ENCODE results near the gene VTI1B. TPM values are rescaled to one million over a fixed set of nuclear protein-coding genes. Genes with fewer than 3 reads are reported as not detected.
"Not testable (repeated sequence)": the region's sequence is repeated elsewhere in the genome, so short reads cannot be mapped to it uniquely, and the experiment has no call there.

VTI1B gene
- total and polyA plus RNA-seq, 2 experiments from 2014 or later = 55.0 to 115 TPM

- 84% methylated on average over 2 of the region's 2 CpGs for WGBS (ENCODE audit: low lambda C conversion rate, missing lambda C conversion rate)
Observed at GRCh38 chr14:67710209-67710608, 35.8 kb upstream of the VTI1B start.

GRCh38 chr14:67709796-67710195 is 35.4 kb upstream of the VTI1B start:
- H3K4me2 ChIP-seq; DNase-seq (ENCODE audit: low spot score): not testable (repeated sequence)
- WGBS (ENCODE audit: low lambda C conversion rate, missing lambda C conversion rate) = 58% methylated on average over 1 of the region's 1 CpG

More at GRCh38 chr14:67710209-67710608, 35.8 kb upstream of the VTI1B start:
- no peak overlapping the region for H3K4me3 ChIP-seq
- H3K27ac ChIP-seq = no peak overlapping the region
- H4K20me1 ChIP-seq (ENCODE audit: insufficient read depth, poor library complexity, severe bottlenecking) = no peaks in the 10 kb centered on the region
- DNase-seq (ENCODE audit: low spot score) = no peak
- H3K36me3 ChIP-seq (replicated peaks; ENCODE audit: insufficient read depth, low read depth) = no peaks in the 10 kb centered on the region
- H3K27me3 ChIP-seq = no peaks in the 10 kb centered on the region
- no peak overlapping the region for H3K4me2 ChIP-seq
- no peaks in the 10 kb centered on the region for H3K9me2 ChIP-seq (replicated peaks; ENCODE audit: insufficient read depth)
- H3K4me1 ChIP-seq (ENCODE audit: insufficient read depth) = peaks cover 5% of the 10 kb centered on the region
- no peaks in the 10 kb centered on the region for H3K79me2 ChIP-seq
- TF ChIP-seq EZH2phosphoT487 (IDR thresholded peaks at IDR 0.05; ENCODE audit: low read depth, severe bottlenecking, unreplicated experiment) = no peak
- no peak for TF ChIP-seq EZH2 (IDR thresholded peaks at IDR 0.05; ENCODE audit: borderline replicate concordance)
- TF ChIP-seq CTCF (IDR thresholded peaks at IDR 0.05; ENCODE audit: poor library complexity) = no peak
- H3K9me3 ChIP-seq (ENCODE audit: low read depth) = peaks cover 4% of the 10 kb centered on the region
- H2AFZ ChIP-seq = no peak overlapping the region

GRCh38 chr14:67709346-67709745 is 34.9 kb upstream of the VTI1B start:
- not testable (repeated sequence) for H3K9me2 ChIP-seq (replicated peaks; ENCODE audit: insufficient read depth); H2AFZ ChIP-seq; H3K27me3 ChIP-seq; H3K4me3 ChIP-seq; H3K27ac ChIP-seq; H3K79me2 ChIP-seq; H3K4me1 ChIP-seq (ENCODE audit: insufficient read depth); H3K9me3 ChIP-seq (ENCODE audit: low read depth); H3K4me2 ChIP-seq; H4K20me1 ChIP-seq (ENCODE audit: insufficient read depth, poor library complexity, severe bottlenecking); DNase-seq (ENCODE audit: low spot score); H3K36me3 ChIP-seq (replicated peaks; ENCODE audit: insufficient read depth, low read depth)

More at GRCh38 chr14:67709796-67710195, 35.4 kb upstream of the VTI1B start:
- not testable (repeated sequence) for H3K9me2 ChIP-seq (replicated peaks; ENCODE audit: insufficient read depth); H3K27me3 ChIP-seq; H3K4me1 ChIP-seq (ENCODE audit: insufficient read depth); H4K20me1 ChIP-seq (ENCODE audit: insufficient read depth, poor library complexity, severe bottlenecking); H3K79me2 ChIP-seq; H2AFZ ChIP-seq; H3K4me3 ChIP-seq; H3K27ac ChIP-seq; H3K9me3 ChIP-seq (ENCODE audit: low read depth); H3K36me3 ChIP-seq (replicated peaks; ENCODE audit: insufficient read depth, low read depth)

- Histone ChIP-seq H3K79me2 (no peaks in the 10 kb centered on the region), H4K20me1 (ENCODE audit: insufficient read depth, poor library complexity, severe bottlenecking) (no peaks in the 10 kb centered on the region), H3K36me3 (replicated peaks; ENCODE audit: insufficient read depth, low read depth) (no peaks in the 10 kb centered on the region), H3K27me3 (no peaks in the 10 kb centered on the region), H3K9me2 (replicated peaks; ENCODE audit: insufficient read depth) (no peaks in the 10 kb centered on the region), H3K9me3 (ENCODE audit: low read depth) (peaks cover under 1% of the 10 kb centered on the region), H3K27ac (no peak overlapping the region), H3K4me2 (no peak overlapping the region), H3K4me3 (no peak overlapping the region), H2AFZ (no peak overlapping the region), H3K4me1 (ENCODE audit: insufficient read depth) (peaks cover 5% of the 10 kb centered on the region)
- no peak for DNase-seq (ENCODE audit: low spot score)
- no peak for TF ChIP-seq CTCF (IDR thresholded peaks at IDR 0.05; ENCODE audit: poor library complexity)
- TF ChIP-seq EZH2phosphoT487 (IDR thresholded peaks at IDR 0.05; ENCODE audit: low read depth, severe bottlenecking, unreplicated experiment) = no peak
- no peak for TF ChIP-seq EZH2 (IDR thresholded peaks at IDR 0.05; ENCODE audit: borderline replicate concordance)
- 59% methylated on average over 3 of the region's 3 CpGs for WGBS (ENCODE audit: low lambda C conversion rate, missing lambda C conversion rate)
Observed at GRCh38 chr14:67705211-67705610, 30.8 kb upstream of the VTI1B start.
